IMR-90 (cell line): Measurements from ENCODE around the gene RNF130. TPM values are rescaled to one million over a fixed set of nuclear protein-coding genes. Genes with fewer than 3 reads are reported as not detected.

Source experiments
- ATAC-seq: fragments of 200-7000 bp; cut with Tn5 transposase; 2 replicates; pipeline ENCODE4 v1.9.1; 2020; ENCODE audit warnings: low read depth, mild to moderate bottlenecking, moderate library complexity
- BruUV-seq: library from RNA; stranded (reverse); fragments of 400-500 nt; replicated peaks from 2 replicates; lab custom pipeline; 2021; lab: Mats Ljungman, UMichigan
- CTCF ChIA-PET: fragments of 300-600 bp; formaldehyde crosslinking; extraction: SDS; loops from one replicate; lab custom pipeline; 2021; ENCODE audit warnings: antibody characterized with exemption; lab: Yijun Ruan, JAX
- POLR2A ChIA-PET: fragments of 300-600 bp; sonication (Branson Sonifier 250); formaldehyde crosslinking; loops from one replicate; lab custom pipeline; 2022; ENCODE audit warnings: antibody characterized with exemption; ENCODE audit not compliant: unreplicated experiment; lab: Charles Lee
- DNase-seq: peaks from one replicate; pipeline ENCODE4 v3.0.0; 2013
- H2AFZ ChIP-seq: replicated peaks from 2 replicates; pipeline ENCODE3; 2013; ENCODE audit warnings: low read length, mild to moderate bottlenecking; ENCODE audit not compliant: poor library complexity
- H2AK5ac ChIP-seq: 2 replicates; pipeline ENCODE4 v1.6.1; 2013; ENCODE audit warnings: low read depth, low read length, inconsistent platforms
- H2AK9ac ChIP-seq: replicated peaks from 2 replicates; pipeline ENCODE3; 2013; ENCODE audit warnings: mild to moderate bottlenecking, low read depth, low read length, moderate library complexity; ENCODE audit not compliant: poor library complexity
- H2BK120ac ChIP-seq: 2 replicates; pipeline ENCODE4 v1.6.1; 2013; ENCODE audit warnings: low read depth, low read length, inconsistent platforms
- H2BK15ac ChIP-seq: 3 replicates; pipeline ENCODE4 v1.6.1; 2013; ENCODE audit warnings: low read depth, low read length, inconsistent platforms
- H2BK20ac ChIP-seq: 2 replicates; pipeline ENCODE4 v1.6.1; 2013; ENCODE audit warnings: low read depth, mild to moderate bottlenecking, inconsistent platforms, low read length, moderate library complexity
- H2BK5ac ChIP-seq: 2 replicates; pipeline ENCODE4 v1.6.1; 2013; ENCODE audit warnings: mild to moderate bottlenecking, low read depth, low read length, inconsistent platforms; ENCODE audit not compliant: poor library complexity, severe bottlenecking
- H3K14ac ChIP-seq: replicated peaks from 2 replicates; pipeline ENCODE4 v1.6.1; 2013; ENCODE audit warnings: low read depth, low read length, inconsistent platforms
- H3K18ac ChIP-seq: 2 replicates; pipeline ENCODE4 v1.6.1; 2013; ENCODE audit warnings: low read depth, low read length, control low read depth
- H3K23ac ChIP-seq: 2 replicates; pipeline ENCODE4 v1.6.1; 2013; ENCODE audit warnings: low read depth, low read length, inconsistent platforms
- H3K27ac ChIP-seq: 2 replicates; pipeline ENCODE4 v1.5.1; 2013; ENCODE audit warnings: mild to moderate bottlenecking, control low read depth, low read length; ENCODE audit not compliant: insufficient read depth
- H3K27me3 ChIP-seq: 2 replicates; pipeline ENCODE4 v1.6.1; 2013; ENCODE audit warnings: low read length; ENCODE audit not compliant: control insufficient read depth, insufficient read depth
- H3K36me3 ChIP-seq: 2 replicates; pipeline ENCODE4 v1.6.1; 2013; ENCODE audit warnings: low read length, mixed read lengths; ENCODE audit not compliant: control insufficient read depth, insufficient read depth
- H3K4ac ChIP-seq: 2 replicates; pipeline ENCODE4 v1.6.1; 2013; ENCODE audit warnings: low read depth, low read length, inconsistent platforms
- H3K4me1 ChIP-seq: 2 replicates; pipeline ENCODE4 v1.6.1; 2013; ENCODE audit warnings: low read length, mixed read lengths; ENCODE audit not compliant: control insufficient read depth, insufficient read depth
- H3K4me2 ChIP-seq: 2 replicates; pipeline ENCODE4 v1.6.1; 2013; ENCODE audit warnings: low read depth, mild to moderate bottlenecking, control low read depth, low read length, moderate library complexity
- H3K4me3 ChIP-seq: 2 replicates; pipeline ENCODE4 v1.5.1; 2013; ENCODE audit warnings: low read depth, mild to moderate bottlenecking, control low read depth, low read length, moderate library complexity; ENCODE audit not compliant: insufficient read depth
- H3K56ac ChIP-seq: 2 replicates; pipeline ENCODE4 v1.6.1; 2013; ENCODE audit warnings: low read length, inconsistent platforms; ENCODE audit not compliant: insufficient read depth; ENCODE audit errors: extremely low read depth
- H3K79me1 ChIP-seq, 2 experiments: 2 replicates each; pipeline ENCODE4 v1.6.1; 2013; ENCODE audit warnings: low read length in 2 of 2, inconsistent platforms in 1 of 2, low read depth in 1 of 2
- H3K9ac ChIP-seq: 2 replicates; pipeline ENCODE4 v1.6.1; 2013; ENCODE audit warnings: low read depth, low read length, control low read depth
- H3K9me1 ChIP-seq: 2 replicates; pipeline ENCODE4 v1.6.1; 2013; ENCODE audit warnings: low read length, inconsistent platforms; ENCODE audit not compliant: insufficient read depth
- H3K9me3 ChIP-seq: 2 replicates; pipeline ENCODE4 v1.6.1; 2013; ENCODE audit warnings: low read length; ENCODE audit not compliant: control insufficient read depth, insufficient read depth
- H4K20me1 ChIP-seq: 2 replicates; pipeline ENCODE4 v1.6.1; 2013; ENCODE audit warnings: low read length, inconsistent platforms; ENCODE audit not compliant: insufficient read depth
- H4K5ac ChIP-seq: 2 replicates; pipeline ENCODE4 v1.6.1; 2013; ENCODE audit warnings: mild to moderate bottlenecking, low read depth, low read length, control low read depth
- H4K8ac ChIP-seq, 2 experiments: 2 replicates each; pipeline ENCODE4 v1.6.1; 2013; ENCODE audit warnings: low read depth in 2 of 2, low read length in 2 of 2, control low read depth in 1 of 2, inconsistent platforms in 1 of 2
- H4K91ac ChIP-seq: 2 replicates; pipeline ENCODE4 v1.6.1; 2013; ENCODE audit warnings: low read depth, low read length, inconsistent platforms; ENCODE audit not compliant: insufficient read depth
- BHLHE40 ChIP-seq: fragments of 150-350 bp; IDR thresholded peaks from 2 replicates; pipeline ENCODE4 v1.6.1; 2016; ENCODE audit warnings: mild to moderate bottlenecking, low read depth, low read length
- CEBPB ChIP-seq: IDR thresholded peaks from 2 replicates; pipeline ENCODE4 v1.6.1; 2012; ENCODE audit warnings: low read depth, low read length, improper control_type of control experiment
- CHD1 ChIP-seq: IDR thresholded peaks from 2 replicates; pipeline ENCODE4 v1.6.1; 2012; ENCODE audit warnings: low read depth, low read length, improper control_type of control experiment
- CTCF ChIP-seq: conservative IDR thresholded peaks from 2 replicates; pipeline ENCODE4 v1.5.1; 2012; ENCODE audit warnings: mild to moderate bottlenecking, low read depth, low read length, improper control_type of control experiment
- ELK1 ChIP-seq: fragments of 150-350 bp; IDR thresholded peaks from 2 replicates; pipeline ENCODE4 v1.6.1; 2016; ENCODE audit warnings: low read depth, mild to moderate bottlenecking, low read length, moderate library complexity, borderline replicate concordance
- MAFK ChIP-seq: IDR thresholded peaks from 2 replicates; pipeline ENCODE4 v1.6.1; 2012; ENCODE audit warnings: low read depth, low read length, improper control_type of control experiment
- MAZ ChIP-seq: IDR thresholded peaks from 2 replicates; pipeline ENCODE4 v1.6.1; 2012; ENCODE audit warnings: low read depth, mild to moderate bottlenecking, low read length, improper control_type of control experiment, moderate library complexity, borderline replicate concordance
- MXI1 ChIP-seq: IDR thresholded peaks from 2 replicates; pipeline ENCODE4 v1.6.1; 2012; ENCODE audit warnings: low read depth, mild to moderate bottlenecking, low read length, moderate library complexity, borderline replicate concordance
- NFE2L2 ChIP-seq: fragments of 150-350 bp; IDR thresholded peaks from 2 replicates; pipeline ENCODE4 v1.6.1; 2016; ENCODE audit warnings: low read depth, mild to moderate bottlenecking, low read length
- POLR2A ChIP-seq: IDR thresholded peaks from 2 replicates; pipeline ENCODE4 v1.6.1; 2012; ENCODE audit warnings: mild to moderate bottlenecking, low read depth, low read length
- RAD21 ChIP-seq: IDR thresholded peaks from 2 replicates; pipeline ENCODE4 v1.6.1; 2012; ENCODE audit warnings: low read length, improper control_type of control experiment
- SMC3 ChIP-seq: fragments of 150-350 bp; IDR thresholded peaks from 2 replicates; pipeline ENCODE4 v1.6.1; 2016; ENCODE audit warnings: low read depth, mild to moderate bottlenecking, antibody characterized with exemption, low read length, moderate library complexity
- USF2 ChIP-seq: fragments of 150-350 bp; IDR thresholded peaks from 2 replicates; pipeline ENCODE4 v1.6.1; 2017; ENCODE audit warnings: mild to moderate bottlenecking, antibody characterized with exemption, low read length, low read depth
- WGBS, 2 experiments: methylation state at CpG; one replicate each; pipeline versions ENCODE4 v1.1.5 to v1.1.7; 2013; ENCODE audit warnings: missing lambda C conversion rate in 2 of 2; ENCODE audit not compliant: insufficient read length in 1 of 2; ENCODE audit errors: extremely low coverage in 2 of 2; 5-methylcytosine and 5-hydroxymethylcytosine counted together
- dilution Hi-C: fragments of 300-500 bp; cut with HindIII; formaldehyde crosslinking; loops from one replicate; pipeline ENCODE4 v1.14.3; 2018; ENCODE audit warnings: low sequenced_read_pairs; ENCODE audit not compliant: unreplicated experiment
- in situ Hi-C: fragments of 300-500 bp; cut with MboI; formaldehyde crosslinking; loops from 3 replicates; pipeline ENCODE4 v1.14.3; 2019; ENCODE audit warnings: low sequenced_read_pairs, inconsistent platforms, mixed read lengths
- intact Hi-C: fragments of 100-400 bp; cut with micrococcal nuclease; formaldehyde crosslinking; loops from 2 replicates; pipeline ENCODE4 v1.10.0; 2022
- polyA plus RNA-seq, 3 experiments: library from polyadenylated mRNA; depleted of rRNA; stranded (reverse); fragments of >200 nt; gene quantifications; 2 replicates each; pipeline ENCODE4 v1.2.3, GENCODE V29; 2012; ENCODE audit warnings: low replicate concordance in 1 of 3
- total RNA-seq: library from RNA; depleted of rRNA; stranded (reverse); fragments of >200 nt; gene quantifications from 2 replicates; pipeline ENCODE4 v1.2.3, GENCODE V29; 2012

The RNF130 gene
- total and polyA plus RNA-seq, 2 of the 4 experiments (the other 2 are of a cell fraction), result 12.9 to 21.7 TPM

GRCh38 chr5:179967489-179967888 lies 104.1 kb downstream of the RNF130 start:
- no peaks in the 10 kb centered on the region for H3K79me1 ChIP-seq
- H4K91ac ChIP-seq, result no peak overlapping the region
- H3K9me1 ChIP-seq, result no peaks in the 10 kb centered on the region
- H3K14ac ChIP-seq, result no peak overlapping the region
- DNase-seq (peak; percentile 20), ATAC-seq (peak; percentile 53; the same call in 1 of the 2 replicates)
- H3K56ac ChIP-seq, result no peak overlapping the region
- BruUV-seq, result no TSS peak
- no peak overlapping the region for H2AK5ac ChIP-seq
- ChIA-PET CTCF (no interaction called here), POLR2A (no interaction called here)
- no peak overlapping the region for H2BK5ac ChIP-seq
- TF ChIP-seq MAZ, result no peak
- TF ChIP-seq SMC3, result no peak
- TF ChIP-seq CEBPB, result no peak
- TF ChIP-seq MAFK, result no peak
- no peak for TF ChIP-seq CHD1
- no peak for TF ChIP-seq POLR2A
- TF ChIP-seq NFE2L2, result no peak
- TF ChIP-seq RAD21, result no peak
- TF ChIP-seq CTCF, result no peak
- no peak for TF ChIP-seq BHLHE40
- TF ChIP-seq USF2, result no peak
- no peak for TF ChIP-seq MXI1
- no peak for TF ChIP-seq ELK1
- peaks cover 26% of the 10 kb centered on the region for H3K36me3 ChIP-seq
- no peak overlapping the region for H2AK9ac ChIP-seq
- H3K4me3 ChIP-seq, result no peak overlapping the region
- no peak overlapping the region for H3K23ac ChIP-seq
- no peak overlapping the region for H2AFZ ChIP-seq
- intact Hi-C loops (no loop called here), in situ Hi-C loops (no loop called here), dilution Hi-C loops (no loop called here)
- no CpG with 5 or more reads among the region's 1 CpG for WGBS, 2 experiments
- no peak overlapping the region for H3K4me2 ChIP-seq
- H3K18ac ChIP-seq, result no peak overlapping the region
- H3K9me3 ChIP-seq, result no peaks in the 10 kb centered on the region
- H3K27me3 ChIP-seq, result no peaks in the 10 kb centered on the region
- H4K5ac ChIP-seq, result no peak overlapping the region
- no peak overlapping the region for H3K9ac ChIP-seq
- H3K4me1 ChIP-seq, result no peaks in the 10 kb centered on the region
- H4K20me1 ChIP-seq, result no peaks in the 10 kb centered on the region
- no peak overlapping the region for H2BK20ac ChIP-seq
- H2BK15ac ChIP-seq, result no peak overlapping the region
- no peak overlapping the region for H3K4ac ChIP-seq
- no peak overlapping the region for H4K8ac ChIP-seq
- H2BK120ac ChIP-seq, result no peak overlapping the region
- H3K27ac ChIP-seq, result no peak overlapping the region
